SK-N-MC (cell line): ENCODE data around the gene PRSS35.

Experiments
- EZH2 ChIP-seq: fragments of 200-600 bp; sonication (generic); IDR thresholded peaks from one replicate; pipeline ENCODE4 v1.6.1; 2017; ENCODE audit warnings: antibody characterized with exemption
- FOXP2 ChIP-seq: optimal IDR thresholded peaks from 2 replicates; pipeline ENCODE3; 2011; ENCODE audit warnings: mild to moderate bottlenecking, moderate library complexity; ENCODE audit not compliant: insufficient read depth; ENCODE audit errors: extremely low read length, control extremely low read depth
- POLR2AphosphoS5 ChIP-seq: IDR thresholded peaks from 2 replicates; pipeline ENCODE4 v1.6.1; 2012; ENCODE audit warnings: mild to moderate bottlenecking, low read depth, low read length, borderline replicate concordance

GRCh38 chr6:83470587-83470986, 41.7 kb upstream of the PRSS35 start:
- TF ChIP-seq POLR2AphosphoS5 (no peak), EZH2 (no peak), FOXP2 (no peak)
